DOHH2 (cell line): ENCODE data around the gene RIMOC1.

ENCODE experiments used
- EZH2phosphoT487 ChIP-seq: fragments of 200-600 bp; sonication (generic); IDR thresholded peaks from 2 replicates; pipeline ENCODE4 v1.6.1; 2017; ENCODE audit warnings: borderline replicate concordance, mild to moderate bottlenecking, antibody characterized with exemption, low read length, moderate library complexity, mixed read lengths
- TF ChIP-seq, protein P1 (sequence below): fragments of 200-600 bp; sonication (generic); IDR thresholded peaks from one replicate; pipeline ENCODE4 v1.5.1; 2014; ENCODE audit warnings: antibody characterized with exemption, mild to moderate bottlenecking, low read depth, low read length; ENCODE audit not compliant: poor library complexity, severe bottlenecking

DNA sequence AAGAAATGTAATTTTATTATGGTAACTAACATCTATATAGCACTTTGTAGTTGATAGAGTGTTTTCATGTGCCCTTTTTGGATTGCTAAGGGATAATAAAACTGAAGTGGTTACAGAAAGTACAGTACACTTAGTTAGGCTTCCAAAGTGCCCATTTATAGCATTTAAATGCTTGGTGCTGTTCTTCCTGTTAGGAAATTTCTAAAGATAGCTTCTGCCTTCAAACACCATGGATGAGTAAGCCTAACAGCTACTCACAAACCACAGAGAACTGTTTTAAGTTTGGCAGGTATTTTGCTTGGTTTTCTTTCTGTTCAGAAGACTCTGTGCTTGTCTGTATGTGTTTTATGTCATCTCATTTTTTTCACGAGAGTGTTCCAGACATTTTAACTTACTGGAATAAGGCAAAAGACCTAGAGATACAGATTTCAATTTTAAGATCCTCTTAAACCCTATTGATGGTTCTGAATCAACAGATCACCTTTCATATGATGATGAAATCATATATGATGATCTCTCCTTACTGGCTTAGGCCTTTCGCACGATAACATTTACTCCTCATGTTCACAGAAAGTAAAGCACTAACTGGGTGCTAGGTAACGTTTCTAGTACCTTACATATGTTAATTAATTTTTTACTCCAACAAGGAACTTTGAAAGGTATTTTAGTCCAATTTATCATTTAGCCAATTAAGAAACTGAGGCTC is 4.4 kb downstream of the RIMOC1 start:
- TF ChIP-seq, protein P1, sequence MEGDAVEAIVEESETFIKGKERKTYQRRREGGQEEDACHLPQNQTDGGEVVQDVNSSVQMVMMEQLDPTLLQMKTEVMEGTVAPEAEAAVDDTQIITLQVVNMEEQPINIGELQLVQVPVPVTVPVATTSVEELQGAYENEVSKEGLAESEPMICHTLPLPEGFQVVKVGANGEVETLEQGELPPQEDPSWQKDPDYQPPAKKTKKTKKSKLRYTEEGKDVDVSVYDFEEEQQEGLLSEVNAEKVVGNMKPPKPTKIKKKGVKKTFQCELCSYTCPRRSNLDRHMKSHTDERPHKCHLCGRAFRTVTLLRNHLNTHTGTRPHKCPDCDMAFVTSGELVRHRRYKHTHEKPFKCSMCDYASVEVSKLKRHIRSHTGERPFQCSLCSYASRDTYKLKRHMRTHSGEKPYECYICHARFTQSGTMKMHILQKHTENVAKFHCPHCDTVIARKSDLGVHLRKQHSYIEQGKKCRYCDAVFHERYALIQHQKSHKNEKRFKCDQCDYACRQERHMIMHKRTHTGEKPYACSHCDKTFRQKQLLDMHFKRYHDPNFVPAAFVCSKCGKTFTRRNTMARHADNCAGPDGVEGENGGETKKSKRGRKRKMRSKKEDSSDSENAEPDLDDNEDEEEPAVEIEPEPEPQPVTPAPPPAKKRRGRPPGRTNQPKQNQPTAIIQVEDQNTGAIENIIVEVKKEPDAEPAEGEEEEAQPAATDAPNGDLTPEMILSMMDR: no peak
- no peak for TF ChIP-seq EZH2phosphoT487
